CD14-positive monocyte (primary cell): Measurements from ENCODE around the gene KCTD19. TPM values are rescaled to one million over a fixed set of nuclear protein-coding genes. Genes with fewer than 3 reads are reported as not detected.

Source experiments
- DNase-seq, 3 donors: peaks; one replicate each; pipeline ENCODE4 v3.0.0-alpha.2; 2011 to 2022
- H2AFZ ChIP-seq: 2 replicates; pipeline ENCODE4 v1.6.0; 2012; ENCODE audit warnings: mild to moderate bottlenecking, low read depth, low read length, inconsistent platforms; ENCODE audit not compliant: insufficient read depth, poor library complexity, severe bottlenecking
- H3K27ac ChIP-seq, 2 donors: 1 replicate in 1 of 2; 2 replicates in 1 of 2; pipeline ENCODE4 v1.5.1; 2012 to 2013; ENCODE audit warnings: low read length in 2 of 2, control low read depth in 1 of 2, inconsistent platforms in 1 of 2, low read depth in 1 of 2, mild to moderate bottlenecking in 1 of 2
- H3K27me3 ChIP-seq, 2 donors: one replicate each; pipeline versions ENCODE4 v1.6.0 to v1.6.1; 2011 to 2013; ENCODE audit warnings: low read length in 2 of 2; ENCODE audit not compliant: control insufficient read depth in 2 of 2, insufficient read depth in 2 of 2
- H3K36me3 ChIP-seq, 2 donors: replicated peaks in 1 of 2; 1 replicate in 1 of 2; 2 replicates in 1 of 2; pipeline versions ENCODE4 v1.5.1 to v1.6.1; 2012 to 2013; ENCODE audit warnings: low read length in 2 of 2, control low read depth in 1 of 2, inconsistent platforms in 1 of 2, mild to moderate bottlenecking in 1 of 2; ENCODE audit not compliant: insufficient read depth in 2 of 2, control insufficient read depth in 1 of 2
- H3K4me1 ChIP-seq, 2 donors: 1 replicate in 1 of 2; 2 replicates in 1 of 2; pipeline versions ENCODE4 v1.5.1 to v1.6.1; 2012 to 2013; ENCODE audit warnings: low read length in 2 of 2, control low read depth in 1 of 2, inconsistent platforms in 1 of 2, mild to moderate bottlenecking in 1 of 2, moderate library complexity in 1 of 2; ENCODE audit not compliant: insufficient read depth in 2 of 2, control insufficient read depth in 1 of 2
- H3K4me2 ChIP-seq: replicated peaks from 2 replicates; pipeline ENCODE3; 2012; ENCODE audit warnings: low read length, moderate library complexity, mild to moderate bottlenecking; ENCODE audit not compliant: poor library complexity, severe bottlenecking; ENCODE audit errors: extremely low read depth
- H3K4me3 ChIP-seq, 3 experiments: fragments of 200-600 bp in 1 of 3; sonication (generic) in 1 of 3; replicated peaks in 1 of 3; 1 replicate in 2 of 3; 2 replicates in 1 of 3; pipeline ENCODE4 v1.5.1; 2011 to 2013; ENCODE audit warnings: low read length in 3 of 3, mild to moderate bottlenecking in 3 of 3, control low read depth in 2 of 3, low read depth in 2 of 3, inconsistent platforms in 1 of 3, moderate library complexity in 1 of 3
- H3K79me2 ChIP-seq: 2 replicates; pipeline ENCODE4 v1.6.0; 2012; ENCODE audit warnings: mild to moderate bottlenecking, control low read depth, inconsistent platforms, low read length, moderate library complexity; ENCODE audit not compliant: insufficient read depth
- H3K9ac ChIP-seq: 2 replicates; pipeline ENCODE4 v1.6.0; 2017; ENCODE audit warnings: low read length, mild to moderate bottlenecking; ENCODE audit not compliant: insufficient read depth, poor library complexity, severe bottlenecking
- H3K9me3 ChIP-seq, 2 donors: replicated peaks in 1 of 2; 1 replicate in 1 of 2; 2 replicates in 1 of 2; pipeline versions ENCODE4 v1.5.1 to v1.6.1; 2012 to 2013; ENCODE audit warnings: low read length in 2 of 2, control low read depth in 1 of 2; ENCODE audit not compliant: control insufficient read depth in 1 of 2, insufficient read depth in 1 of 2
- H4K20me1 ChIP-seq: 2 replicates; pipeline ENCODE4 v1.6.0; 2012; ENCODE audit warnings: mild to moderate bottlenecking, low read length, control low read depth, moderate library complexity; ENCODE audit not compliant: insufficient read depth
- H3K27ac Mint-ChIP-seq, 7 donors: one replicate each; pipeline ENCODE4 v1.8.0; 2020; ENCODE audit warnings: mild to moderate bottlenecking in 7 of 7, mixed read lengths in 7 of 7, moderate library complexity in 6 of 7, inconsistent platforms in 2 of 7
- H3K27me3 Mint-ChIP-seq, 3 donors: one replicate each; pipeline ENCODE4 v1.8.0; 2021 to 2022; ENCODE audit warnings: low read depth in 3 of 3, mild to moderate bottlenecking in 3 of 3, mixed read lengths in 3 of 3, moderate library complexity in 3 of 3, inconsistent platforms in 1 of 3
- H3K36me3 Mint-ChIP-seq, 2 donors: one replicate each; pipeline ENCODE4 v1.8.0; 2020; ENCODE audit warnings: mixed read lengths in 2 of 2, inconsistent platforms in 1 of 2, mild to moderate bottlenecking in 1 of 2
- H3K4me1 Mint-ChIP-seq: one replicate; pipeline ENCODE4 v1.8.0; 2020; ENCODE audit warnings: mild to moderate bottlenecking, mixed read lengths
- H3K4me3 Mint-ChIP-seq, 2 donors: one replicate each; pipeline ENCODE4 v1.8.0; 2020; ENCODE audit warnings: mild to moderate bottlenecking in 2 of 2, mixed read lengths in 2 of 2, moderate library complexity in 1 of 2
- H3K9me3 Mint-ChIP-seq, 7 donors: one replicate each; pipeline ENCODE4 v1.8.0; 2020 to 2022; ENCODE audit warnings: mixed read lengths in 7 of 7, mild to moderate bottlenecking in 6 of 7, moderate library complexity in 6 of 7, inconsistent platforms in 2 of 7
- CTCF ChIP-seq: fragments of 200-600 bp; IDR thresholded peaks from one replicate; pipeline ENCODE4 v1.8.0; 2022; ENCODE audit warnings: antibody characterized with exemption, mild to moderate bottlenecking
- WGBS: methylation state at CpG from one replicate; pipeline ENCODE4 v1.1.5; 2013; ENCODE audit warnings: missing lambda C conversion rate; ENCODE audit not compliant: insufficient coverage; 5-methylcytosine and 5-hydroxymethylcytosine counted together
- intact Hi-C, 2 donors: fragments of 100-400 bp; cut with micrococcal nuclease; formaldehyde crosslinking; loops; one replicate each; pipeline versions ENCODE4 v1.15.0 to v1.15.1; 2023
- polyA plus RNA-seq, 3 donors: library from polyadenylated mRNA; depleted of rRNA in 1 of 3; unstranded in 2 of 3; stranded (reverse) in 1 of 3; fragments of 300-500 nt in 2 of 3; fragments of >200 nt in 1 of 3; fragmentation: Illumina TruSeq in 2 of 3; gene quantifications; 1 replicate in 2 of 3; 2 replicates in 1 of 3; pipeline ENCODE4 v1.2.3, GENCODE V29; 2012 to 2021

The KCTD19 gene
- polyA plus RNA-seq, 3 donors = not detected

- DNase-seq = no peak
- Histone ChIP-seq H3K4me3 (peak overlapping the region; percentile 71 to 97 (median 74)), H3K79me2 (peaks cover 49% of the 10 kb centered on the region), H3K36me3 (peaks cover 0 to 6% of the 10 kb centered on the region in 2 donors), H3K4me2 (peak overlapping the region; percentile 87), H3K9ac (peak overlapping the region; percentile 85), H3K9me3 (no peaks in the 10 kb centered on the region), H4K20me1 (peaks cover 20% of the 10 kb centered on the region), H3K27me3 (peaks cover 23 to 27% of the 10 kb centered on the region in 2 donors), H3K4me1 (peaks cover 68 to 75% of the 10 kb centered on the region in 2 donors), H3K27ac (peak overlapping the region; percentile 84 to 100), H2AFZ (peak overlapping the region; percentile 76)
- Mint-ChIP-seq H3K36me3 (peaks cover 12 to 17% of the 10 kb centered on the region in 2 donors), H3K4me3 (peak overlapping the region; percentile 92), H3K9me3 (peaks cover 0 to 9% (median 4%) of the 10 kb centered on the region in 7 donors), H3K27ac (peak overlapping the region; percentile 99 to 100 (median 99)), H3K27me3 (peaks cover 22 to 32% (median 27%) of the 10 kb centered on the region in 3 donors), H3K4me1 (peaks cover 67% of the 10 kb centered on the region)
- TF ChIP-seq CTCF = no peak
- 18% methylated on average over 5 of the region's 8 CpGs for WGBS
- intact Hi-C loops = loop anchor here (1.0 to 10.0 kb wide), 6 partner anchors 19 to 551 kb away; partner anchors contain the start of genes E2F4 (in 2 of the 2), CMTM4 (in 1 of the 2), CTCF (in 1 of the 2) and TMEM208 (in 1 of the 2)
Measured at GRCh38 chr16:67245674-67246080, 80.9 kb downstream of the KCTD19 start.

GRCh38 chr16:67245186-67245585 lies 81.4 kb downstream of the KCTD19 start:
- H3K79me2 ChIP-seq = peaks cover 54% of the 10 kb centered on the region
- intact Hi-C loops = loop anchor here in 1 of 2 donors (10.0 kb wide), 3 partner anchors 230 to 550 kb away; partner anchors contain the start of genes CMTM4 and CTCF
- WGBS = 28% methylated on average over 4 of the region's 4 CpGs

More at GRCh38 chr16:67245186-67245585, 81.4 kb downstream of the KCTD19 start:
- DNase-seq = no peak
- Histone ChIP-seq H2AFZ (no peak overlapping the region), H3K27ac (peak overlapping the region; percentile 84 to 100), H3K27me3 (peaks cover 19 to 22% of the 10 kb centered on the region in 2 donors), H3K9me3 (no peaks in the 10 kb centered on the region), H3K36me3 (peaks cover 0 to 6% of the 10 kb centered on the region in 2 donors), H3K9ac (peak overlapping the region; percentile 85), H3K4me2 (peak overlapping the region; percentile 87), H4K20me1 (peaks cover 25% of the 10 kb centered on the region), H3K4me1 (peaks cover 68 to 75% of the 10 kb centered on the region in 2 donors), H3K4me3 (peak overlapping the region; percentile 71 to 97 (median 74))
- Mint-ChIP-seq H3K4me3 (peak overlapping the region; percentile 92), H3K36me3 (peaks cover 11 to 19% of the 10 kb centered on the region in 2 donors), H3K27me3 (peaks cover 18 to 27% (median 22%) of the 10 kb centered on the region in 3 donors), H3K9me3 (peaks cover 0 to 9% (median 4%) of the 10 kb centered on the region in 7 donors), H3K4me1 (peaks cover 70% of the 10 kb centered on the region), H3K27ac (peak overlapping the region; percentile 99 to 100 (median 99))
- TF ChIP-seq CTCF = no peak
